SW480 (cell line): ENCODE data around the gene EQTN.

Experiments used
- DNase-seq: peaks from one replicate; pipeline ENCODE4 v3.0.0-alpha.2; 2016; ENCODE audit warnings: low spot score

EQTN gene

GRCh38 chr9:27297050-27297449 lies at the start of gene EQTN:
TSS of gene EQTN (minus strand) at chr9:27297150. CDS start at chr9:27297055, 95 bp downstream.
- no peak for DNase-seq

GRCh38 chr9:27344776-27345175 lies 47.8 kb upstream of the EQTN start:
- no peak for DNase-seq

- DNase-seq = no peak
These were observed 44.8 kb upstream of the EQTN start for GRCh38 chr9:27341545-27342294.

GRCh38 chr9:27340961-27341511 lies 44.1 kb upstream of the EQTN start:
- no peak for DNase-seq

GRCh38 chr9:27340285-27340674 lies 43.3 kb upstream of the EQTN start:
- DNase-seq = no peak

GRCh38 chr9:27339661-27340284 lies 42.8 kb upstream of the EQTN start:
- no peak for DNase-seq

- no peak for DNase-seq
These were observed 41.6 kb upstream of the EQTN start for GRCh38 chr9:27338527-27338903.

GRCh38 chr9:27337833-27338526 lies 41.0 kb upstream of the EQTN start:
- no peak for DNase-seq

GRCh38 chr9:27337236-27337635 lies 40.3 kb upstream of the EQTN start:
- no peak for DNase-seq

- no peak for DNase-seq
These were observed 39.9 kb upstream of the EQTN start for GRCh38 chr9:27336829-27337228.

- no peak for DNase-seq
These were observed 39.2 kb upstream of the EQTN start for GRCh38 chr9:27336126-27336525.

GRCh38 chr9:27335075-27335474 lies 38.1 kb upstream of the EQTN start:
- DNase-seq = no peak

- peak; percentile 46 for DNase-seq
These were observed 36.5 kb upstream of the EQTN start for GRCh38 chr9:27333241-27334052.

GRCh38 chr9:27331393-27331792 lies 34.4 kb upstream of the EQTN start:
- no peak for DNase-seq

- no peak for DNase-seq
These were observed 32.3 kb upstream of the EQTN start for GRCh38 chr9:27329291-27329690.

GRCh38 chr9:27328483-27328882 lies 31.5 kb upstream of the EQTN start:
- no peak for DNase-seq

- no peak for DNase-seq
These were observed 14.2 kb upstream of the EQTN start for GRCh38 chr9:27311184-27311583.

- DNase-seq = no peak
These were observed 13.6 kb upstream of the EQTN start for GRCh38 chr9:27310582-27310981.

GRCh38 chr9:27308691-27309390 lies 11.9 kb upstream of the EQTN start:
- DNase-seq = no peak

- DNase-seq = no peak
These were observed 7.6 kb upstream of the EQTN start for GRCh38 chr9:27304521-27304920.

GRCh38 chr9:27303219-27303618 lies 6.3 kb upstream of the EQTN start:
- DNase-seq = peak; percentile 2
